GM06990 (cell line): Measurements from ENCODE around the gene FOXD3.
"Not testable (repeated sequence)": the region's sequence is repeated elsewhere in the genome, so short reads cannot be mapped to it uniquely, and the experiment has no call there.

Experiments
- DNase-seq: peaks from one replicate; pipeline ENCODE4 v3.0.0-alpha.2; 2011; ENCODE audit not compliant: insufficient read length; ENCODE audit errors: extremely low read depth
- H3K27me3 ChIP-seq: replicated peaks from 2 replicates; pipeline ENCODE4 v1.6.0; 2011; ENCODE audit warnings: low read length; ENCODE audit not compliant: control insufficient read depth, insufficient read depth
- H3K36me3 ChIP-seq: 2 replicates; pipeline ENCODE4 v1.5.1; 2011; ENCODE audit warnings: low read length; ENCODE audit not compliant: control insufficient read depth, insufficient read depth
- H3K4me3 ChIP-seq: replicated peaks from 2 replicates; pipeline ENCODE4 v1.5.1; 2011; ENCODE audit warnings: low read depth, mild to moderate bottlenecking, control low read depth, low read length
- TF ChIP-seq, protein P1 (sequence below): IDR thresholded peaks from 2 replicates; pipeline ENCODE4 v1.5.1; 2011; ENCODE audit warnings: low read length, control low read depth, mild to moderate bottlenecking, inconsistent platforms; ENCODE audit not compliant: insufficient read depth, poor library complexity, severe bottlenecking

The FOXD3 gene

DNA sequence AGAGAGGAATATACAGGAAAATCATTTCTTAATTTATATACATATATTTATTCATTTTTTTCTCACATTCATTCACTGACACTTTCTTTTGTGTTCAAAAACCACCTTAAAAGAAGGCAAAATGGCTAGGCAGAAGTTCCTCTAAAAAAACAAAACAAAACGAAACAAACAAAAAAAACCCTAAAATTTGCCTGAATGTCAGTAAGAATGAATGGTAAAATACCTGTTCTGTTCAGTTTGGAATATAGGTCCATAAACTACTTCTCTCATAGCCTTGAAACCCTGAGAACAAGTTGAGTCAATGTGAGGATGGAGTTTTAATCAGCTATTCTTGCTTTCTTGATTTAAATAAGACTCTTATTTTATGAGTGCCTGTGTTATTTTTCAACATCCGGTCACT lies 30.4 kb downstream of the FOXD3 start:
- DNase-seq = no peak
- no peak overlapping the region for H3K4me3 ChIP-seq
- no peaks in the 10 kb centered on the region for H3K36me3 ChIP-seq
- TF ChIP-seq, protein P1, sequence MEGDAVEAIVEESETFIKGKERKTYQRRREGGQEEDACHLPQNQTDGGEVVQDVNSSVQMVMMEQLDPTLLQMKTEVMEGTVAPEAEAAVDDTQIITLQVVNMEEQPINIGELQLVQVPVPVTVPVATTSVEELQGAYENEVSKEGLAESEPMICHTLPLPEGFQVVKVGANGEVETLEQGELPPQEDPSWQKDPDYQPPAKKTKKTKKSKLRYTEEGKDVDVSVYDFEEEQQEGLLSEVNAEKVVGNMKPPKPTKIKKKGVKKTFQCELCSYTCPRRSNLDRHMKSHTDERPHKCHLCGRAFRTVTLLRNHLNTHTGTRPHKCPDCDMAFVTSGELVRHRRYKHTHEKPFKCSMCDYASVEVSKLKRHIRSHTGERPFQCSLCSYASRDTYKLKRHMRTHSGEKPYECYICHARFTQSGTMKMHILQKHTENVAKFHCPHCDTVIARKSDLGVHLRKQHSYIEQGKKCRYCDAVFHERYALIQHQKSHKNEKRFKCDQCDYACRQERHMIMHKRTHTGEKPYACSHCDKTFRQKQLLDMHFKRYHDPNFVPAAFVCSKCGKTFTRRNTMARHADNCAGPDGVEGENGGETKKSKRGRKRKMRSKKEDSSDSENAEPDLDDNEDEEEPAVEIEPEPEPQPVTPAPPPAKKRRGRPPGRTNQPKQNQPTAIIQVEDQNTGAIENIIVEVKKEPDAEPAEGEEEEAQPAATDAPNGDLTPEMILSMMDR = no peak
- no peaks in the 10 kb centered on the region; the same call in 1 of the 2 replicates for H3K27me3 ChIP-seq

DNA sequence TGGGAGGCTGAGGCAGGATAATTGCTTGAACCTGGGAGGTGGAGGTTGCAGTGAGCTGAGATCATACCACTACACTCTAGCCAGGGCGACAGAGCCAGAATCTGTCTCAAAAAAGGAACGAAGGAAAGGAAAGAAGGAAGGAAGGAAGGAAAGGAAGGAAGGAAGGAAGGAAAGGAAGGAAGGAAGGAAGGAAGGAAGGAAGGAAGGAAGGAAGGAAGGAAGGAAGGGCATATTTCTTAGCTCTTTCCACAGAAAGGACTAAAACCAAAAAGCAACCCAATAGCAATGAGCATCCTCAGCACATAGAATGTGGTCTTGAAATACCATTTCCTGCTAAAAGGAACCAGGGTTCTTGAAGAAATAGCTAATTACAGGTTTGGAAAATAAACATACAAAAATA lies 33.9 kb downstream of the FOXD3 start:
- not testable (repeated sequence) for H3K27me3 ChIP-seq, H3K36me3 ChIP-seq, H3K4me3 ChIP-seq, DNase-seq

DNA sequence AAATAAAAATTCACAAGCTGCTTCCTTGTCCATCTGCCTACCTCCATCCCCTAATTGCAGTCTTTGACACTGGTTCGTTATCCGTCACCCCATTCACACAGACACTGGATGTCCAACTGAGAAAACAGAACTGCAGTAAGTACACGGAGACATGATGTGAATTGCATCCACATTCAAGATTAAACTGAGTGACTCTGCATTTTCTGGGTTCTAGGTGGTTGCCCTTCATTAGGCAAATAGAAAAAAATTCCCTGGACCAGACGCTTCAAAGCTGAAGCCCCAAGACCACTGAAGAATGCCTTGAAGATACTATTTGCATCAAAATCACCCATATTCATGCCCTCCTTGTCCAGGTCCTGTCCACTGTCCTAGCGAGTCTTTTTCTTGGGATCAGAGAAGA lies 37.2 kb downstream of the FOXD3 start:
- TF ChIP-seq, protein P1 = no peak
- Histone ChIP-seq H3K36me3 (no peaks in the 10 kb centered on the region), H3K27me3 (no peaks in the 10 kb centered on the region), H3K4me3 (no peak overlapping the region)
- DNase-seq = no peak

DNA sequence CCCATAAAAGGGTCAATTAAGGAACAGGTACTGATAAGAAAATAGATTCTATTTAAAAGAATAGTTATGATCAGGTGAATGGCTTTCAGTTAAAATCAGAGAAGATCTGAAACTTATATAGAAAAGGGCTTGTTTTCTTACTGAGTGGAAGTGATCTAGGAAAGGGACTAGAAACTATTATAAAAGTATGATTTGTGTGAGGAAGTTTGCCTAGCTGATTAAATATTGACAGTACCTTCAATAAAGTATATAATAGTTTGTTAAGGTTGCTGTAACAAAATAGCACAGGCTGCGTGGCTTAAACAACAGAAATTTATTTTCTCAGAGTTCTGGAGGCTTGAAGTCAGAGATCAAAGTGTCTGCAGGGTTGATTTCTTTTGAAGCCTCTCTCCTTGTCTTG lies 39.7 kb downstream of the FOXD3 start:
- Histone ChIP-seq H3K36me3 (no peaks in the 10 kb centered on the region), H3K4me3 (no peak overlapping the region), H3K27me3 (no peaks in the 10 kb centered on the region)
- TF ChIP-seq, protein P1 = no peak
- no peak for DNase-seq

DNA sequence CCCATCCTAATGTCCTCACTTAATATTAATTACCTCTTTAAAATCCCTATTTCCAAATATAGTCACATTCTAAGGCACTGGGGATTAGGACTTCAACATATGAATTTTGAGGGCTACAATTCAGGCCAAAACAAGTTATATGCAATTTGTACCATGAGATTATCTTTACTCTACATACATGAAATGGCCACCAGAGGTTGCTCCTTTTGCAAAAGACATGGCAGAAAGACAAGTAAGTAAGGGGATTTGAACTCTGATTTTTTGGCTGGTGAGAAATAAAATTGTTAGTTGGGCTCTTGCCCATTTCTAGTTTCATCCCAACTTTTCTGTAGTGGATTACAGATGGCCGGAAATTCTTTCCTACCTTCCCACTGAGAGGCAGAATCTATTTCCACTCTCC lies 40.2 kb downstream of the FOXD3 start:
- no peaks in the 10 kb centered on the region for H3K27me3 ChIP-seq
- no peak overlapping the region for H3K4me3 ChIP-seq
- no peak for DNase-seq
- TF ChIP-seq, protein P1 = no peak
- H3K36me3 ChIP-seq = no peaks in the 10 kb centered on the region

DNA sequence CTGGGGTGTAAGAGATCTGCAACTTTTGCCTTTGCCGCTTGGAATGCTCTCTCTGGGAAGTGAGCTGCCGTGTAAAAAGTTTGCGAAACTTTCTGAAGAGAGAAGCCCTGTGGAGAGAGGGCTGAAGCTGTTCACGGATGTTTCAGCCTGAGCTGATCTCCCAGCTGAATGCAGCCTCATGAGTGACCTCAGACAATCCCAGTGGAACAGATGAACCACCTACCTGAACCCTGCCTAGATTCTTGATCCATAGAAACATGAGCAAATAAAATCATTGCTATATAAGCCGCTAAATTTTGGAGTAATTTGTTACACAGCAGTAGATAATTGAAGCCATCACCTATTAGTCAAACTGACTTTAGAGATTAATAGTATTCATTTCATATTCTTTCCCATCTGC lies 40.6 kb downstream of the FOXD3 start:
- Histone ChIP-seq H3K4me3 (no peak overlapping the region), H3K27me3 (no peaks in the 10 kb centered on the region), H3K36me3 (no peaks in the 10 kb centered on the region)
- TF ChIP-seq, protein P1 = no peak
- no peak for DNase-seq
